ENCODE results near the gene KCNN1. TPM values are rescaled to one million over a fixed set of nuclear protein-coding genes. Genes with fewer than 3 reads are reported as not detected.

KCNN1 gene
- total RNA-seq, 6 experiments from 2014 or later = not detected

DNA sequence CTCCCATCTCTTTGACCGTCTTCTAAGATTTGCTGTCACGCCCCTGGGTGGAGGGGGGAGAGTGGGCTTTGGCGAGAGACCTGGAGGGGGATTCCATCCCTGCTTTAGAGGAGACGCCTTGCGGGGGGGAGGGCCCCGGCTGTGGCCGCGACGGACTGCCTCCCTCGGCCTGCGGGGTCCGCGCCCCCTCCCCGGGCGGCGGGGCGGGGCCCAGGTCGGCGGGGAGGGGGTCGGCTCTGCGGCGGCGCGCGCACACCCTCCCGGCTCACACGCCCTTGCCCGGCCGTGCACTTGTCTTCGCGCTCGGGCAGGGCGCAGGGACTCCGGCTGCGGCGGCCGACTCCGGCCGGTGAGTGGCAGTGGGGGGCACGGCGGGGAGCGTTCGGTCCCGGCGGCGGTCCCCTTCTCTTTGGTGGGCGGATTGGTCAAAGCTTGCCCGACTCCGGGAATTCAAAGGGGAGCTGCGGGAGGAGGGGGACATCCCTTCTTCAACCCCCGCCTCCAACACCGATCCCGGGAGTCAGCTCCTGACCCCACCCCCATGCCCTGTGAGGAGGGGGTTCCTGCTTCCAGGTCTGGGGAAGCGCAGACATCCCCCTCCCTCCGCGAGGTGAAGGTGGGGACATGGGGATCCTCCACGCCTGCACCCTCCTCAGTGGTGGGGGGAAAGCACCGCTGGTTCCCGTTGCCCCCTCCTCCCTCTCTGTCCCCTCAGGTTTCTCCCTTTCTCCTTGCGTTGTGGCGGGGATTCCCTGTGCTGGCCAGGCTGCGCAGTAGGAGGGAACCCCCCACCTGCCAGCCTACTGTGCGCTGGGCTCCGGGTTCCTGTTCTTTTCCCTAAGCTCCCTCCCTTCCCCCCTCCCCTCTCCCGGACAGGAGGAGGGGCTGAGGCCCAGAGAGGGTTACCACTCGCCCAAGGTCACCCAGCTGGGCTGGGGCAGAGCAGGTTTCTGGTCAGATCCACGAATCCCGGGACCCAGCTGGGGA is 14.6 kb upstream of the KCNN1 start:
- Mint-ChIP-seq H3K27ac (no peak overlapping the region), H3K4me3 (no peak overlapping the region), H3K4me1 (ENCODE audit: low read depth) (peaks cover 8% of the 10 kb centered on the region), H3K27me3 (ENCODE audit: insufficient read depth) (peaks cover 32% of the 10 kb centered on the region), H3K36me3 (ENCODE audit: low read depth) (no peaks in the 10 kb centered on the region), H3K9me3 (no peaks in the 10 kb centered on the region)
- TF ChIP-seq, protein P1, sequence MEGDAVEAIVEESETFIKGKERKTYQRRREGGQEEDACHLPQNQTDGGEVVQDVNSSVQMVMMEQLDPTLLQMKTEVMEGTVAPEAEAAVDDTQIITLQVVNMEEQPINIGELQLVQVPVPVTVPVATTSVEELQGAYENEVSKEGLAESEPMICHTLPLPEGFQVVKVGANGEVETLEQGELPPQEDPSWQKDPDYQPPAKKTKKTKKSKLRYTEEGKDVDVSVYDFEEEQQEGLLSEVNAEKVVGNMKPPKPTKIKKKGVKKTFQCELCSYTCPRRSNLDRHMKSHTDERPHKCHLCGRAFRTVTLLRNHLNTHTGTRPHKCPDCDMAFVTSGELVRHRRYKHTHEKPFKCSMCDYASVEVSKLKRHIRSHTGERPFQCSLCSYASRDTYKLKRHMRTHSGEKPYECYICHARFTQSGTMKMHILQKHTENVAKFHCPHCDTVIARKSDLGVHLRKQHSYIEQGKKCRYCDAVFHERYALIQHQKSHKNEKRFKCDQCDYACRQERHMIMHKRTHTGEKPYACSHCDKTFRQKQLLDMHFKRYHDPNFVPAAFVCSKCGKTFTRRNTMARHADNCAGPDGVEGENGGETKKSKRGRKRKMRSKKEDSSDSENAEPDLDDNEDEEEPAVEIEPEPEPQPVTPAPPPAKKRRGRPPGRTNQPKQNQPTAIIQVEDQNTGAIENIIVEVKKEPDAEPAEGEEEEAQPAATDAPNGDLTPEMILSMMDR (IDR thresholded peaks at IDR 0.05) = no peak
- DNase-seq = no peak

DNA sequence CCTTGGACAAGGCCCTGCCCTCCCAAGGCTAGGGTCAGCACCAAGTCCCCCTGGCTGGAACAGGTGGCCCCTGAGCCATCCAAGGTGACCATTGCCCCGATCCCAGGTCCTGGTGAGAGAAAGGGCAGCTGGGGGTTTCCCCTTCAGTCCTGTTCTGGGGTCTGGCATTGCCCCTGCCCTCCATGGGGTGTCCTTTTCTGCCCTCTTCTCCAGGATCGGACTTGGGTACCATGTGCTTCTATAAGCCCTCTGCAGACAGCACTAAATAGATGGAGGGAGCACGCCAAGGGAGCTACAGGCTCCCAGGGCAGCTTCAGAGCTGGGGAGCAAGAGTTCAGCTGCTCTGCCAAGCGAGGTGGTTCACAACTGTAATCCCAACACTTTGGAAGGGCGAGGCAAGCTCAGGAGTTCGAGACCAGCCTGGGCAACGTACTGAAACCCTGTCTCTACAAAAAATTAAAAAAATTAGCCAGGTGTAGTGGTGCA is 13.5 kb upstream of the KCNN1 start:
- Mint-ChIP-seq H3K27ac (no peak overlapping the region), H3K9me3 (no peaks in the 10 kb centered on the region), H3K4me3 (no peak overlapping the region), H3K36me3 (ENCODE audit: low read depth) (no peaks in the 10 kb centered on the region), H3K27me3 (ENCODE audit: insufficient read depth) (peaks cover 38% of the 10 kb centered on the region), H3K4me1 (ENCODE audit: low read depth) (0 out of 2 replicates have a peak, but pooled peaks cover 6% of the 10 kb centered on the region)
- no peak for DNase-seq
- TF ChIP-seq, protein P1 (IDR thresholded peaks at IDR 0.05) = no peak

DNA sequence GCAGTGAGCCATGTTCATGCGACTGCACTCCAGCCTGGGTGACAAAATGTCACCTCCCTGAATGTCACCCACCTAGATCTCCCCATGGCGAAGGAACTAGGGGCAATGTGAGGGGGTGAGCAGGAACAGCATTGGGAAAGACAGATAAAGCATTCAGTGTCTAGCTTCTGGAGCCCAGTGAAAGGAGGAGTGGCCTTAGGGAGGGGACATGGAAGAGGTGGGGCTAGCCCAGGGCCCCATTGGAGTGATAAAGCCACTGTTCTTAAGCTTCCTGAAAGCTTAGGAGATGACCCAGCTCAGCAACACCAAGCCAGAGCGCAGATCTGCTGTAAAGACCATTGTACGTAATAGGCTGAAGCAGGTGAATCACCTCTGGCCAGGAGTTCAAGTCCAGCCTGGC is 13.0 kb upstream of the KCNN1 start:
- Mint-ChIP-seq H3K4me1 (ENCODE audit: low read depth) (0 out of 2 replicates have a peak, but pooled peaks cover 6% of the 10 kb centered on the region), H3K4me3 (no peak overlapping the region), H3K36me3 (ENCODE audit: low read depth) (no peaks in the 10 kb centered on the region), H3K27ac (no peak overlapping the region), H3K27me3 (ENCODE audit: insufficient read depth) (peaks cover 38% of the 10 kb centered on the region), H3K9me3 (no peaks in the 10 kb centered on the region)
- TF ChIP-seq, protein P1 (IDR thresholded peaks at IDR 0.05) = no peak
- DNase-seq = no peak

DNA sequence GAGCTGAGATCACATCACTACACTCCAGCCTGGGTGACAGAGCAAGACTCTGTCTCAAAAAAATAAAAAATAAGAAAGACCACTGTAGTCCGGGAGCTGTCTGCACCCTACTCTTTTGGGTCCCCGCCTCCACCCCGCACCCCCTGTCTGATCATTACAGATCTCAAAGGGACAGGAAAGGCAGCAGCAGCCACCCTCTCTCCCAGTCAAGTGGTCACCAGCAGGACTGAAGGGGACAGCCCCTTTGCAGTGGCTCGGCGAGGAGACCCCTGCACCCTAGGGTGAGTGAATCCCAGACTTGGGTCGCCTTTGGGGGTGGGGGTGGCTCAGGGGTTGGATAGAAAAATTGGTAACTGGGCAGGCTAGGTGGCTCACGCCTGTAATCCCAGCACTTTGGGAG is 12.5 kb upstream of the KCNN1 start:
- no peaks in the 10 kb centered on the region for H3K36me3 Mint-ChIP-seq (ENCODE audit: low read depth)
- 0 out of 2 replicates have a peak, but pooled peaks cover 6% of the 10 kb centered on the region for H3K4me1 Mint-ChIP-seq (ENCODE audit: low read depth)
- TF ChIP-seq, protein P1 (IDR thresholded peaks at IDR 0.05) = no peak
- H3K27ac Mint-ChIP-seq = no peak overlapping the region
- H3K27me3 Mint-ChIP-seq (ENCODE audit: insufficient read depth) = peaks cover 35% of the 10 kb centered on the region
- no peak for DNase-seq
- H3K9me3 Mint-ChIP-seq = no peaks in the 10 kb centered on the region
- no peak overlapping the region for H3K4me3 Mint-ChIP-seq

DNA sequence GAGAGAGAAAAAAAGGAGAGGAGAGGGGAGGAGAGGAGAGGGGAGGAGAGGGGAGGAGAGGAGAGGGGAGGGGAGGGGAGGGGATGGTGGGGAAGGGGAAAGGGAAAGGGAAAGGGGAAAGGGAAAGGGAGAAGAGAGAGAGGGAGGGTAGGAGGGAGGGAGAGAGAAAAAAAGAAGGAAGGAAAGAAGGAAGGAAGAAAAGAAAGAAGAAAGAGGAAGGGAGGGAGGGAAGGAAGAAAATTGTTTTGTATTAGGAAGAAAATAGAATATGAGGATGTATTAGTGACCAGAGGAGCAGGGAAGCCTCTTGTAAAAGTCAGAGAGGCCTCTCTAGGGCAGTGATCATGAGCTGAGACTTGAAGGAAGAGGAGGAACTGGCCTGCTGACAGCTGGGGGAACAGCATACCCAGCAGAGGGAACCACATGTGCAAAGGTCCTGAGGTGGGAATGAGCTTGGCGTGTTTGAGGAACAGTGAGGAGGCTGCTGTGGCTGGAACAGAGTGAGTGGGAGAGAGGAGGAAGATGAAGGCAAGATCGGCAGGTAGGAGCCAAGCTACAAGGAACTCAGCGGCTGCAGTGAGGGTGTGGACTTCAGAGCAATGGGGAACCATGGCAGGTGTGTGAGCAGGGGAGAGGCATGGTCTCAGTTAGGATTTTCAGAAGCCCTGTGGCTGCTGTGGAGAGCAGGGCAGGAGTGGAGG is 9.6 kb upstream of the KCNN1 start:
- peaks cover 27% of the 10 kb centered on the region for H3K27me3 Mint-ChIP-seq (ENCODE audit: insufficient read depth)
- TF ChIP-seq, protein P1 (IDR thresholded peaks at IDR 0.05) = no peak

More for the DNA sequence above, 9.6 kb upstream of the KCNN1 start:
- no peaks in the 10 kb centered on the region for H3K4me1 Mint-ChIP-seq (ENCODE audit: low read depth)
- H3K9me3 Mint-ChIP-seq = no peaks in the 10 kb centered on the region
- H3K36me3 Mint-ChIP-seq (ENCODE audit: low read depth) = no peaks in the 10 kb centered on the region
- no peak overlapping the region for H3K27ac Mint-ChIP-seq
- DNase-seq = no peak
- no peak overlapping the region for H3K4me3 Mint-ChIP-seq

Data from HFFc6 (cell line).